Amygdala (tissue), 56 donors: Measurements from ENCODE around the gene LRMDA.
A peak's percentile ranks its signal among the peaks of the same experiment; 100 is the strongest.

Experiments used
- DNase-seq, 56 donors: peaks; one replicate each; lab custom pipeline; 2025; lab: John Stamatoyannopoulos, UW

LRMDA gene

DNA sequence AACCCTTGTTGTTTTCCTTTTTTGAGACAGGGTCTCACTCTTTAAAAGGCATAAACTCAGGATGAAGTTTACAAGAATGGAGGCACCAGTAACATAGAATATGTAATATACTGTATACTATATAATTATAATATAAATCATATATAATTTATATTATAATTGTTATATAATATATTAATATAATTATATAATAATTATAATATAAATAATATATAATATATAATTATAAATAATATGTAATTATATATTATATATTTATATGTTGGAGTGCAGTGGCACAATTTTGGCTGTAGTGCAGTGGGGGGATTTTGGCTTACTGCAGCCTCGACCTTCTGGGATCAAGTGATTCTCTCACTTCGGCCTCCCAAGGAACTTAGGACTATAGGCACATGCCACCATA lies 96.1 kb downstream of the LRMDA start:
- DNase-seq = no peak

DNA sequence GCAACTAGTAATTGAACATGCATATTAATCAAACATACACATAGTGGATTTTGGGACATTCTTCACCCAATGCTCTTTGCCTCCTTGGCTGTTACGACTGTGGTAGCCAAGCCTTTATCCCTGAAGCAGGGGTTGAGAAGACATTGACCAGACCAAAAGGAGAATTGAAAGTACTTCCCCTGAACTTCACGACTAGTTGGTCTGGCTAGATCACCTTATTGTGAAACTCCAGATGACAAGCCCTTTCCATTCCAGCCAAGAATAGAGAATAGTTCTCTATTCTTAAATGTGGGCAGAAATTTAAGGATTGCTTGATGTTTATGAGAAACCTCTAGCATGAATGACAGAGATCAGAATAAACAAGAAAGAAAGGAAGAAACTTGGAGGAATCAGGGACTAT lies 97.0 kb downstream of the LRMDA start:
- DNase-seq = no peak

DNA sequence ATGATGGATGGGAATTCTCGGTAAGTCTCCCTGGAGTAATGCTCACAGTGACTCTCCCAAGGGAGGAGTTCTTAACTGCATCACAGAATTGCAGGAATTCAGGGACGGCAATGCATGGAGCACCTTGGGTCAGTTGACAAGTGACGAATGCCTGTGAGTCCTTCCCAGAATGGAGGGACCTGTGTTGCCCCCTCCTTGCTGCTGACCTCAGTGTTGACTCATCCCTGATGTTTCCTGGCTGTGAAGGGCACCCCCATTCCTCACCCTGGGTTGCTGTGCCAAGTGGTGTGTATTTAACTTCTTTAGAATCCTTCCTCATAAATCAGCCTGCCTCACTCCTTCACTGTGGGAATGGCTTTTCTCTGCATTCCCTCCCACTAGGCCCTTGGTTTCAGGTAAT lies 98.9 kb downstream of the LRMDA start:
- no peak for DNase-seq

DNA sequence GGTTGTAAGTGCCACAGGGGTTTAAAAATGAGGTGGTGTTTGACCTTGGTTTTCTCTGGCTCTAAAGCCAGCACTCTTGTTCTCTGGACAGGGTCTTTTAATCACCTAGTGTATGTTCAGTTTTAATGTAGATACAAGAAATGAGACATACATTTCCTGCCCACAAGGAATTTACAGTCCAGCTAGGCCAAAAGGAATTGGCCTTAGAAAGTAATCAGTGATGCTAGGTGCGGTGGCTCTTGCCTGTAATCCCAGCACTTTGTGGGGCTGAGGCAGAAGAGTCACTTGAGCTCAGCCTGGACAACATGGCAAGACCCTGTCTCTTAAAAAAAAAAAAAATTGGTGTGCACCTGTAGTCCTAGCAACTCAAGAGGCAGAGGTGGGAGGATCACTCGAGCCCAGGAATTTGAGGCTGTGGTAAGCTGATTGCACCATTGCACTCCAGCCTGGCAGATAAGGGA lies 100.2 kb downstream of the LRMDA start:
- DNase-seq = no peak

DNA sequence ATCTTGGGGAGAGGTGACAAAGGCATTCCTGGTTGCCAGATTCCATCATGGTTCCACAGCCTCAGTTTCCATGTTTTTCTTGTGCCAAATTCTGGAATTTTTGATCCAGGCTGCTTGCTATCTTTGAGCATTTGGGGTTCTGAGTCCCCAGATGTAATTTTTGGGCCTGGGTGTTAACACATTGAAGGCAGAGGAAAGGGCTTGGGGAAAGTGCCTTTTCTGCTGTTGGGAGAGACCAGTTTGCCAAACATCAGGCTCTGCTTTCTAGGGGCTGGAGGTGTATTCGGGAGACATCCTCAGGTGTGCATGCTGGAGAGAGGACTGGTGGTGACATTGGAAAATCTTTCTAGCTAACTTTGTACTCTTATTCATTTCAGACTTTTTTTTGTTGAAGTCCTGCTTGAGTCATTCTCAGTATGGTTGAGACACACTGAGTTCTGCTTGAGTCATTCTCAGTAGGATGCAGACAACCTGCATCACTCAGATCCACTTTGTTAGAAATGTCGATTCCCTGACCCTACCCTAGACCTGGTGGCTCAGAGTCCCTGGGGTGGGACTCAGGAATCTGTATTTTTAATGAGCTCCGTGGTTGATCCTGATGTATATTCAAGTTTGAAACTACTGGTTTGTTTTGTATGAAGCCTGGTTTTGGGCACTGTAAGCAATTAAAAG lies 101.0 kb downstream of the LRMDA start:
- no peak for DNase-seq

DNA sequence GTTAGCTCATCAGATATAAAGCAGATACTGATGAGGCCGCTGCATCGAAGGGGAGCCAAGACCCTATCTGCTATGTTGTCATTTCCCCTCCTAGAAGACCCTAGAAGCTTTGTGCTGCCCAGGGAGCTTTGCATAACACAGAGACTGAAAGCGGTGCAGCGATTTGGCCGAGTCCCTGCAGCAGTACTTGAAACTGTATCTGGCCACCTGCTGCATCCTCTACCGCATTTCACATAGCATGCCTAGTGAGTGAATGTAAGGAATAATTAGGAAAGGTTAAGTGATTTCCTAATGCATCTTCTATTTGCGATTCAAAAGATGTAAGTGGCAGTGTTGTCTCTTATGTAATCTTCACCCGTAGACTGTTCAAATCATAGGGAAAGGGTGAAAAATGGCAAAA lies 106.7 kb downstream of the LRMDA start:
- DNase-seq = no peak

DNA sequence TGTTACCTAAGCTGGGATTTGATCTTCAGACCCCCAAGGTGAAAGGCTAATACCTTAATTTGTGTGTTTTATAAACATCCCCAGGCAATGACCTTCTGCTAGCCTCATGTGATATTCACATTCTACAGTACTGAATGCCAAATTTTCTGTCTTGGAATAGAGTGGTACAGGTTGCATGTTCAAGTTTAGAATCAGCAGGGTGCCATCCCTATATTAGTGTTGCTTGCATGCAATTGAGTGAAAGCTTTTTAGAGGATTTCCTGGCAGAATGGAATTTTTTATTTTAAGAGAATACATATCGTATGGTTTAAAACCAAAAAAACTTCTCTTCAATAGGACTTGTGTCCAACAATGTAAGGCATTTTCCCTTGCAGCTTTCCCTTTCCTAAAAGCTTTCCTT lies 107.3 kb downstream of the LRMDA start:
- no peak for DNase-seq

DNA sequence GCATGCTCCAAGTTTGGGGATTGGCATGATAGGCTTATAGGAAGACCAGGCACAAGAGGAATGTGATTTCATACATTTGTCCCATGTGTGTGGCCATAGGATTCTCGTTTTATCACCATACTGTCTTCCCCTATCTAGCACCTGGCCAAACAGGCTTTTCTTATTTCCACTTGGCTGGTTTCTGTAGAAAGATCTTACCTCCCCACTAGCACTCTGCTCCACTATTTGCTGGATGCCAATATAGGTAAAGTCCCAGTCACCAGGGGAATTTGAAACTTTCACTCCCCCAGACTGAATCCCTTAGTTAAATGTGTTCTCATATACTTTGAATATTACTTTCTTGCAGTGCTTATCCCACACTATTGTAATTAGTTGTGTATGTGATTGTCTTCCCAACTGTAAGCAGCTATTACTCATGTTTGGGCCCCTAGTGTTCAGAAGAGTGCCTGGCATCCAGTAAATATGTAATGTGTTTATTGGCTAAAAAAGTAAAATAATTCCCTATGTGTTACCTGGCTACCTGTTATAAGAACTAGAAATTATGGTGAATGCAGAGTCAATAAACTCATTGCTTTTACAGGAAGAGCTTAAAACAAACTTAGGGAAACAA lies 109.0 kb downstream of the LRMDA start:
- DNase-seq = no peak

DNA sequence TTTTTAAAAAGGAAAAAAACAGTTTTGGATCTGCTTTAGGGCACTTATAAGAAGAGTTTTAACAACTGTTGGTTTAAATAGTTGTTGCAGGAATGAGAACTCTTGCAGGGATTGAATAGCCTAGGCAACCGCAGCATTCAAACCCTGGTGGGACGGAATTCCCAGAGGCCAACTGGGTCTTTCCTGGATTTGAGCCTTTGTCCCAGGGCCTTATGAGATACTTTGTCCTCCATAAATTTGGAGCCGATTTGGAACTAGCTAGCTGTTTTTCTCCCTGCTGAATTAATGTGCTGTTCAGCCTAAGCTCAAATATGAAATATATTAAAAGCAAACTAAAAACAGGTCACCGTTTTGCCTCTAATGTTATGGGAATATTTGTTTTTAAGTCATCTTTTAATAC lies 109.6 kb downstream of the LRMDA start:
- peak in 1 of 56 donors; percentile 9 for DNase-seq

DNA sequence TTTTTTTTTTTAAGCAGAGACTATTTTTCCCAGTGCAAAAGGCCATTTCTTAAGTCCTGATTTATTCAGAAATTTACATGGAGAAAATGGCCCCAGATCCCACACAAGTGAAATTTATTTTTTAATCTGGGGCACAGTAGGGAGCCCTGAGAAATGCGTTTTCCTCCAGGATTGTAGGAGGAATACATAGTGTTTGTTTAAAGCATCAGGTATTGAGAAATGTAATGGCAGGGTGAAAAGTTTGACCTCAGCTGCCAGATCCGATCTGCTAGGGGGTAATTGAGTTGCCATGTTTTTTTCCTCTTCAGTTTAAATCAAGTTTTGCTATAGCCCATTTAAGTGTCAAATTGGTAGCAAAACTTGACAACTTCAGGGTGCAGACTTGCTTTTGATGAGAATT lies 110.0 kb downstream of the LRMDA start:
- DNase-seq = no peak

DNA sequence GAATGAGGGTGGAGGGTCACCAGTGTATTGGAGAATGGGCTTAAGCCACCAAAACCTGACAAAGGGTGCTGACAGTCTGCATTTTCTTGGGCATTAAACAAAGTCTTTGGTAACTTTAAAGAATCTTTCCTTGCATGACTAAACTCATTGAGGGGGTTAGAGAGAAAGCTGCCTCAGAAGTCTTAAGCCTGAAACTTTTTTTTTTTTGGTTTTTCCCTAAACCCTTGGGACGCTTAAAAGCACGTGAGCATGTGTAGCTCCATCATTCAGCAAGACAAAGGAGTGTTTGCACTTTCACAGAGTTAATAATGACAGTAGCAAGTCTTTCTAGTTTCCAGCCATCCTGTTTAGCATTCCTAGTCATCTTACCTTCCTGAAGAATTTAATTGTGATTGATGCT lies 110.7 kb downstream of the LRMDA start:
- no peak for DNase-seq

DNA sequence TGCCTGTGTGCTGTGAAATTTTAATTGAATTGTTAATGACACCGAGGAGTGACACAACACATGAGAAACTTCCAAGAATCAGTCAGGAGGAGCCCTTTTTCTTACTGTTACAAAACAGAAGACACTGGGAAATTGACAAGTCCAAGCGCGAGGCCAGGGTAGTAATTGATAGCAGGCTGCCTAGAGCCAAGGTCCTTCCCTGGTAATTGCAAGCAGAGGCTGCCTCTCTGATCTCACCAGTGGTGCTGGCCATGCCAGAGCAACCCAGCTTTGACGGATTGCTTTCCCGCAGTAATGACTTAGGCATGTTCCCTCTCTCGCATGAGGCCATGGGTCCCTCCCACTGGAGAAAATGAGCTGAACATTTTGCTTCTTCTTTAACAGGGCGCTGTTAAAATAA lies 111.5 kb downstream of the LRMDA start:
- peak in 3 of 56 donors; percentile 4 to 7 (median 5) for DNase-seq

DNA sequence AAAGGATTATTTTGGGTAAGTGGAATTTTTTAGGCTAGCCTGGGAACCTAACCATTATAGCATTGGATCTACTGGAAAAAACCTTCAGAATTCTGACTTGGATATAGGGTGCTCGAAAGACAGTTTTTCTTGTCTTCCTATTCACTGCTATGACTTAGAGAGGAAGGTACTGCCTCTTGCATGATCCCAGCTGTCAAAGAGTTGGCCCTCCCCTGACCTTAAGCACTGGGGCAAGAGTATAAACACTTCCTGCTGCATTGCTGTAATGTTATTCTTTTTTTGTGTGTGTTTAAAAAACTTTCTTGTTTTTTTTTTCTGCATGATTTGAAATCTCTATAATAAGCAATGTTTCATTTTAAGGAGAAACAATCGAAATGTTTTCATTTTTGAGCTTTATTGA lies 113.0 kb downstream of the LRMDA start:
- no peak for DNase-seq

DNA sequence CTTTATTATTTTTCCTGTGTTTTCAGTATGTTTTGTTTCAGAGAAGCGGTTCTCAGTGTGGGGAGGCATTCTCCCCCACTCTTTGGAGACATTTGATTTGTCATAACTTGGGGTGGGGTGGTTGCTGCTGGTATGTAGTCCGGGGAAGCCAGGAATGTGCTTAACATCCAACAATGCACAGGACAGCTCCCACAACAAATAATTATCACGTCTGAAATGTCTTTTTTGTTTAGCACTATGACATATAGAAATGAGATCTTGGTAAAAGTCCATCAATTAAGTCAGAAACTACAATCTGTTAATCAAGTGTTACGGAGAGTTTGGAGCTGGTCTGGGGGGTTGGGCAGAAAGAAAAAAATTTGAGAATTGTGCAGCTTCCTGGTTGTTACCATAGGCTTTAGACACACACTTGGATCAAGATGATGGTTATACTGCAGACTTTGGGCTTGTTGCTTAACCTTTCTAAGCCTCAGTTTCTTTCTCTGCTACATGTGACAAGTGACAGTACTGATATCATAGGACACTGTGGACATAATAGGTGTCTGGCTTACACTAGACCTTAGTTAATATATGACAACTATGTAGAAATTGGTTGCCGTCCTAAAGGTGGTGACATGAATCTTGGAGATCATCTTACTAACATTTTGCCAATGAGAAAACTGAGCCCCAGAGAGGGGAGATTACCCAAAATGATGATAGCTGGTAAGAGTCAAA lies 113.7 kb downstream of the LRMDA start:
- no peak for DNase-seq

DNA sequence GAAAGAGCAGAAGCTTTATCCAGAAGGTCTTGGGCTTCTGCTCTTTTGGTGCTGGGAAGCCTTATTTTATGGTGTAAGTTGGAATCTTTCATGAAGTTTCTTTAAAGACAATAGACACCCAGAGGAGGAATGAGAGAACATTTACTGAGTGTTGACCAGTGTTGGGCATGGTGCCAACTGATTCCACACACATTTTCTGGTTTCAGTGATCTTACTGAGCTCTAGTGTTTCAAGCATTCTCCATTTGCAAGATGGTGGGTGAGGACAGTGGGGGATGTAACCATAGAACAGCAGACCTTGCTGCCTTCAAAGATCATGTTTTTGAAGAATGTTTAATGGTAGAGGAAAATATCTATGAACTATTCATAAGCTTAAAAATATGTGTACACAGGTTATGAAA lies 114.6 kb downstream of the LRMDA start:
- DNase-seq = no peak

DNA sequence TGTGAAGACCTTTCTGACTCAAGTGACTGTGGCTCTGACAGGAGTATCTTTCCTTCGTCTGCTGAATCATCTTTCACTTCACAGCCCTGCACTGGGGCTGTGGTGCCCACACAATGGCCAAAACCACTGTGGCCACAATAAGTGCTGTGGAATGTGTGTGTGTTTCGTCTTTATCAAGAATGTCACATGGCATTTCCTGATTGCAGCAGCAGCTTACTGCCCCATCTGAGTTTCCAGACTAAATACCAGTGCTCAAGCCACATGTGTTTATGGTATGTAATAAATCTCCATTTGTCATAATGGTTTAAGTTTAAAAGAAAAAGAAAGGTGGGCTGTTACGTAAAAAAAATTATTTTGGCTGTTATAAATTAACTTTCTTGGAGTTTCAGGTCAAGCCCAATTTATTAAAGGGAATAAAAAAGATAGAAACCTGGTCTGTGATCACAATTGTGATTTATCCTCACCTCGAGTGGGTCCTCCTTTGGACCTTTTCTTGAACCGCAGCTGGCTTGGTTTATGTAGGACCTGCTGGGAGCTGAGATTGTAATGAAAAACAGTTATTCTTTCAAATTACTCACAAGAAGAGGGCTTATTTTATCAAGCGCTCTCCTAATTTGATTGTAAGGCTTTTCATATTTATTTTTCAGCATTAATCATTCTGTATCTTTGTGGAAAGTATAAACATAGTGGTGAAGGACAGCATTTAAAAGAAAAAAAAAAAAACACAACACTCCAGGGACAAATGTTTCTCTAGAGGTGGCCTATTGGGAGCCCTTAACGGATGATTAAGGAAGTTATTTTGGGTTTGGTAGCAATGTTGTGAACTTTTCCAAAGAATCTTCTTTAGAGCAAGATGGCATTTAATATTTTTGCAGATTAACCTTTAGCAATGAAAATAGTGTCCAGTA lies 116.2 kb downstream of the LRMDA start:
- no peak for DNase-seq

DNA sequence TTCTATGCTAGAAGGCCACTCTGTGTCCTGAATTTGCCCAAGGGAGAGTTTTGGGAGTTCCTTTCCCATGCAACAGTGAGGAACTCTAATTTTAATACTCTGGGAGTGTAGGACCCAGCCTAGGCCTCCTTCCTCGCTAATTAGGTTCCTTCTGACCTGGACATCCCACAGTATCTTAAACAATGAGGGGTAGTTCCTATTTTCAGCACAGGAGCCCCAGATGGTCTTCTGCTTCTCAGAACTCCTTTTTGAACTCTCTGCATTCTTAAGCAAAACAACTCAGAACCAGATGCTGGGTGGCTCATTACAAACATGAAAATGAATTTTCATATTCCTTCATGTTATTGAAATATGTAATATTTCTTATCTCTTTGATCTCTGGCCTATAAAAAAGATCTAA lies 116.9 kb downstream of the LRMDA start:
- no peak for DNase-seq

DNA sequence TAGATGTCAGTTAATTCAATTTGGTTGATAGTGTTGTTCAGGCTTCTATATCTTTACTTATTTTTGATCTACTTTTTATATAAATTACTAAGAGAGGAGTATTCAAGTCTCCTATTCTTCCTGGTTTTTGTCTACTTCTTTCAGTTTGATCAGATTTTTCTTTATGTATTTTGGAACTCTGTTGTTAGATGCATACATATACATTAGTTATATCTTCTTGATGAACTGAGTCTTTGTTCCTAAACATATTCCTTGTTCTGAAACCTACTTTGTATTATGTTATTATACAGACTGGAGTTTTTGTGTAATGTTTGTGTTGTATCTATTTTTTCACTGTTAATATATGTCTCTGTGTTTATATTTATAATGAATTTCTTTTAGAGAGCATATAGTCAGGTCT lies 118.8 kb downstream of the LRMDA start:
- no peak for DNase-seq

DNA sequence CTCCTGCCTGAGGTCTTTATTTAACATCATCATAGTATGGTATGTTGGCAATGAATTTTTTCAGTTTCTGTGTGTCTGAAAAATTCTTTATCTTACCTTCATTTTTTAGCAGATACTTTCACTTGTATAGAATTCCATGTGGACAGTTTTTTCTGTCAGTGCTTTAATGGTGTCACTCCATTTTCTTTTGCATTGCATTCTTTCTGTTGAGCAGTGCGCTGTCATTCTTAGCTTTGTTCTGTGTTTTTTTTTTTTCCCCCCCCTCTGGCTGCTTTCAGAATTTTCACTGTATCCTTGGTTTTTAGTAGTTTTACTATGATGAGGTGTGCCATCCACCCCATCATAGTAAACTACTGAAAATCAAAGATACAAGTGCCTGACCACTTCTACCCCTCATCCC lies 120.7 kb downstream of the LRMDA start:
- DNase-seq = no peak

DNA sequence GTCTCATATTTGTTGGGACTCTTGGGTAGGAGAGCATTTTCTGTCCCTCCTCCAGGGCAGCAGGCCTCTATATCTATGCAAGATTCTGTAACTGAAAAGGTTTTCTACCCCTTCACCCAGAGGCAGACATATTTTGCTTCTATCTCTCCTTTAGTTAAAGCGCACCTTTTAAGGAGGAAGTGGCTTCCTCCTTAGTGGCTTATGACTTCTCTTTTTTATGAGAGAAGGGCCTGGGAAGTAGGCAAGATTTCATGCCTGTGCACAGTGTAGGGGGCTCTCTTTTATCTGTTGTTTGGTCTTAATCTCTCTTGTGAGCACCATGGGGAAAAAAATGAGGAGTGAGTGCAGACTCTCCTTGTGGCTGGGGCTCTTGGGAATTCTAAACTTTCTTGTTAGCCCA lies 122.1 kb downstream of the LRMDA start:
- no peak for DNase-seq

DNA sequence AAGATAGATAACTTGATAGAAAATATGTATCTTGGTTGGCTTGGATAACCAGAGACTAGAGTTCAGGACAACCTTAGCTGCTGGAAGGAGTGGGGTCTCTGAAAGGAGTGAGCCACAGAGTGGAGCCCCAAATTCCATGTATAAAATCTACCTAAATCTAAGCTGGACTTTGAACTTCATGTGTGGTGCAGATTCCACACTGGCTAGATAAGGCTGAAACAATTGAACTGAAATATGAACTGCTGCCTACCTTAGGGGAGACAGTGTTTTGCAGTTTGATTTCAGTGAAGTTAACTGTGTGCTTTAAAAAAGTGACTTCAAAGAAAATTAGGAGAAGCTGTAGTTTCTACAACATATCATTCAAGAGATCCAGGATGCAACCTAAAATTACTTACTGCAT lies 123.9 kb downstream of the LRMDA start:
- DNase-seq = no peak
